Peyer's patch (tissue), 4 donors: Measurements from ENCODE around the gene CALCOCO1.

Experiments
- POLR2A ChIP-seq, 2 donors: fragments of 450-650 bp; IDR thresholded peaks; one replicate each; pipeline ENCODE4 v1.5.1; 2017; ENCODE audit warnings: antibody characterized with exemption in 2 of 2, mild to moderate bottlenecking in 2 of 2, moderate library complexity in 2 of 2
- TF ChIP-seq, protein P1 (sequence below), 6 experiments: fragments of 450-650 bp in 4 of 6; fragments of 200-600 bp in 2 of 6; sonication (generic) in 1 of 6; IDR thresholded peaks; one replicate each; pipeline ENCODE4 v1.5.1; 2017 to 2019; ENCODE audit warnings: antibody characterized with exemption in 6 of 6, mild to moderate bottlenecking in 3 of 6, moderate library complexity in 1 of 6

- TF ChIP-seq, protein P1, sequence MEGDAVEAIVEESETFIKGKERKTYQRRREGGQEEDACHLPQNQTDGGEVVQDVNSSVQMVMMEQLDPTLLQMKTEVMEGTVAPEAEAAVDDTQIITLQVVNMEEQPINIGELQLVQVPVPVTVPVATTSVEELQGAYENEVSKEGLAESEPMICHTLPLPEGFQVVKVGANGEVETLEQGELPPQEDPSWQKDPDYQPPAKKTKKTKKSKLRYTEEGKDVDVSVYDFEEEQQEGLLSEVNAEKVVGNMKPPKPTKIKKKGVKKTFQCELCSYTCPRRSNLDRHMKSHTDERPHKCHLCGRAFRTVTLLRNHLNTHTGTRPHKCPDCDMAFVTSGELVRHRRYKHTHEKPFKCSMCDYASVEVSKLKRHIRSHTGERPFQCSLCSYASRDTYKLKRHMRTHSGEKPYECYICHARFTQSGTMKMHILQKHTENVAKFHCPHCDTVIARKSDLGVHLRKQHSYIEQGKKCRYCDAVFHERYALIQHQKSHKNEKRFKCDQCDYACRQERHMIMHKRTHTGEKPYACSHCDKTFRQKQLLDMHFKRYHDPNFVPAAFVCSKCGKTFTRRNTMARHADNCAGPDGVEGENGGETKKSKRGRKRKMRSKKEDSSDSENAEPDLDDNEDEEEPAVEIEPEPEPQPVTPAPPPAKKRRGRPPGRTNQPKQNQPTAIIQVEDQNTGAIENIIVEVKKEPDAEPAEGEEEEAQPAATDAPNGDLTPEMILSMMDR (IDR thresholded peaks at IDR 0.05) = no peak
- no peak for TF ChIP-seq POLR2A (IDR thresholded peaks at IDR 0.05)
These were observed 12.9 kb upstream of the CALCOCO1 start for GRCh38 chr12:53740130-53740491.
